NCI-H1930 (cell line): ENCODE results near the gene LY6G6D.

Source experiments
- DNase-seq, 2 experiments: peaks; one replicate each; lab custom pipeline; 2025; lab: John Stamatoyannopoulos, UW

Gene LY6G6D

DNA sequence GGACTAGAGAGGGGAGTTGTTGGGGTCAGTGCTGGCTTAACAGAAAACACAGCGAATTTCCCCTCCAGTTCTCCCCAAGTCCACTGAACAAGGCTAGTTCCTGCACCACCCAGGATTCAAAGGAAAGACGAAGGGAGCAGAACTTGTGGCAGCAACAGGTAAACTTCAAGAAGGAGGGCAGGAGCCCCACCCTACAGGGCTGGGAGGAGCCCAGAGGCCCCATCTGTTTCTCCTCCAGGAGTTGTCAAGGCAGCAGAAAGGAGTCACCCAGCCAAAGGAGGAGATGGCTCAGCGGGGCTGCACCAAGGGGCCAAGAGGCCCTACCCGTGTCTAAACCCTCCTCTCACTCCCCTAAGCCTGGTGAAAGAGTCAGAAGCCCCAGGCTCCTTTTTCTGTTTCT, 49.0 kb downstream of the LY6G6D start:
- no peak for DNase-seq

DNA sequence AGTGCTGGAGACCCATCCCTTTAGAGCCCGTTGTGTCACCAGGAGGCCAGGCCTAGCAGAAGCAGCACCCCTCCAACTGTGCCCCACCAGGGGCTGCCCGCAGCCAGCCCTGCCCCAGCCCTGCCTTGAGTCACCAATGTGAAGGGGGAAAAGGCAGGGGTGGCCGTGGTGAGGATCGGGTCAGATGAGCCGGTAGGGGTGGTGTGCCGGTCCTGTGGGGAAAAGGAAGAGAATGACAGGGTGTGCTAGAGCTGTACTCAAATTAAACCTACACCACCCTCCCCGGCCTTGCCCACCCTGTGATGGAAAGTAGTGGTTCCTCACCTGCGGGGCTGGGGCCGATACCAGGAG, 50.4 kb downstream of the LY6G6D start:
- no peak for DNase-seq

DNA sequence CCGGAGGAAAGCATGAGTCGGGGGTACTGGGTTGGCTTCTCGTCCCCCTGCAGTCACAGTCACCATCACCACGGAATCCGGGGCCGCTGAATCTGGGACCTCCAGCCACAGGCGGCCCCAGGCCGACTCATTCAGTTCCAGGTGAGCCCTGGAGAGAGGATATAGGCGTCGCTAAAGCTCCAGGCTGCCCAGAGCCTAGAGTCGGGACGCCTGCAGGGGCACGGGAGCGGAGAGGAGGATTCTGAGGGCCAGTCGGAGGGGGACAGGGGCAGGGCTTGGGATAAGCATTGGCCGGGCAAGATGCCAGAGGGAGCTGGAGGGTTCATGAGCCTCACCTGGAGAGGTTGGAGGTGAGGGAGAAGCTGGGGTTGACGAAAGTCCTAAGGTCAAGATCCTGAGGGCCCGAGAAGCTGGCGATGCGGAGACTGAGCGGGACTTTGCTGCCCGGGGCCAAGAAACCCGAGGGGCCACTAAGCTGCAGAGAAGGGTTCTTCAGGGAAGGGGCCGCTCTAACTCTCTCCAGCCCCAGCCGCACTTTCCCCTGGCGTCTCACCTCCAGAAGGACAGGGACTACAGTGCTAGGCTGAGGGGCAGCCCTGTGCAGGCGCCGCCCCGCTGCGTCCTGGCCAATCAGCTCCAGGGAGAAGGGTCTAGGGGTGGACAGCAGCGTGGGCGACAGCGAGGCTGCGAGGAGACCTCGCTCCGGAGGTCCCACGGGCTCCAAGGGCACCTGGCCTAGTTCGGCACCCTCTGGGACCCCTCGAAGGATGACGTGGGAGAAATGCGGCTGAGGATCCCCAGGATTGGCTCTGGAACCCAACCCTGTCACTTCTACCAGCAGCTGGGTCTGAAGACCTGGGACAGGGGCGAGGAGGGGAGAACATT, 51.0 kb downstream of the LY6G6D start:
- no peak for DNase-seq

DNA sequence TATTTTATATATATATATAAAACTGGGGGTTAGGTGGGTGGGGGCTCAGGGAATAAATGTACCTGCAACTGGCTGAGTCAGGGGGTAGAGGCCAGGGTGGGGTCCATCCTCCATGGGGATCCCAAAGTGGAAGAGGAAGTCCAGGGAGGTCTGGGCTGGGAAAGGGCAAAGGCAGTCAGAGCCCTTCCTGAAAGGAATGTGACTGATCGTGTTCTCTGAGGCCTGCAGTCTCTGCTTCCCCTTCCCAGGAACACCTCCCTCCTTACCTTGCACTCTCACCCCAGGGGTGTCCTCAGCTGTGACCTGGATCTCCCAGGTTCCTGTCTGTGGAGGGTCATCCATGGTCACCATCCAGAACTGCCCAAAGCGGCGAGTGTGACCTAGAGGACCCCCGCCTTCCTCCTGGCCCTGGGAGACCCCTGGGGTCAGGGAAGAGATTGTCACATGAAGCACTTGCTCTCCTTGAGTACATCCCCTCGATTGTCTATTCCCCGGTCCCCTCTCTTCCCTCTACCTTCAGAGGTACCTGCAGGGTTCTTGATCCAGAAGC, 52.0 kb downstream of the LY6G6D start:
- no peak for DNase-seq
